Gastroesophageal sphincter (tissue), 4 donors: ENCODE measurements around the gene NMUR1. TPM values are rescaled to one million over a fixed set of nuclear protein-coding genes. Genes with fewer than 3 reads are reported as not detected.

Experiments used
- ATAC-seq: fragments of 150-250 bp; one replicate; pipeline ENCODE4 v1.9.1; 2016; ENCODE audit warnings: mild to moderate bottlenecking, moderate library complexity
- H3K27ac ChIP-seq, 4 donors: fragments of 200-600 bp; sonication (generic) in 3 of 4; 1 replicate in 3 of 4; 2 replicates in 1 of 4; pipeline ENCODE4 v1.5.1; 2016 to 2019
- H3K27me3 ChIP-seq: fragments of 200-600 bp; sonication (generic); one replicate; pipeline ENCODE4 v1.5.1; 2019
- H3K36me3 ChIP-seq, 2 donors: fragments of 200-600 bp; sonication (generic); one replicate each; pipeline ENCODE4 v1.5.1; 2019; ENCODE audit warnings: control low read depth in 1 of 2
- H3K4me1 ChIP-seq, 3 donors: fragments of 200-600 bp; sonication (generic); 1 replicate in 2 of 3; 2 replicates in 1 of 3; pipeline ENCODE4 v1.5.1; 2016 to 2019; ENCODE audit warnings: control low read depth in 2 of 3
- H3K4me3 ChIP-seq, 2 donors: fragments of 200-600 bp; sonication (generic); one replicate each; pipeline ENCODE4 v1.5.1; 2019; ENCODE audit warnings: mild to moderate bottlenecking in 1 of 2, moderate library complexity in 1 of 2
- H3K9me3 ChIP-seq, 3 donors: fragments of 200-600 bp; sonication (generic); one replicate each; pipeline ENCODE4 v1.5.1; 2017 to 2019; ENCODE audit warnings: control low read depth in 2 of 3
- CTCF ChIP-seq, 4 experiments: fragments of 200-600 bp in 2 of 4; fragments of 450-650 bp in 2 of 4; sonication (generic) in 1 of 4; IDR thresholded peaks; one replicate each; pipeline ENCODE4 v1.5.1; 2017 to 2019; ENCODE audit warnings: antibody characterized with exemption in 4 of 4, mild to moderate bottlenecking in 2 of 4, moderate library complexity in 2 of 4
- EP300 ChIP-seq: sonication (generic); formaldehyde crosslinking; IDR thresholded peaks from one replicate; pipeline ENCODE4 v1.6.1; 2017; ENCODE audit warnings: antibody characterized with exemption, mild to moderate bottlenecking
- POLR2A ChIP-seq, 2 donors: fragments of 450-650 bp; IDR thresholded peaks; one replicate each; pipeline ENCODE4 v1.6.1; 2017; ENCODE audit warnings: antibody characterized with exemption in 2 of 2, mild to moderate bottlenecking in 2 of 2, moderate library complexity in 1 of 2
- POLR2AphosphoS5 ChIP-seq: sonication (generic); formaldehyde crosslinking; IDR thresholded peaks from one replicate; pipeline ENCODE4 v1.6.1; 2017; ENCODE audit warnings: antibody characterized with exemption
- WGBS, 2 donors: methylation state at CpG; one replicate each; pipeline ENCODE4 v1.1.5; 2018; ENCODE audit warnings: low coverage in 1 of 2; 5-methylcytosine and 5-hydroxymethylcytosine counted together
- total RNA-seq, 4 donors: library from RNA; depleted of rRNA; stranded (reverse); fragments of >200 nt; gene quantifications; one replicate each; pipeline ENCODE4 v1.1.0, GENCODE V29; 2016

The NMUR1 gene
- total RNA-seq, 4 donors from 2014 or later: 2.2 to 7.0 (median 4.7) TPM

- Histone ChIP-seq H3K36me3 (no peaks in the 10 kb centered on the region), H3K4me3 (no peak overlapping the region), H3K9me3 (no peaks in the 10 kb centered on the region), H3K27ac (no peak overlapping the region), H3K27me3 (peaks cover 7% of the 10 kb centered on the region), H3K4me1 (peaks cover 0 to 39% (median 0%) of the 10 kb centered on the region in 3 donors)
- TF ChIP-seq CTCF (IDR thresholded peaks at IDR 0.05) (no peak), POLR2AphosphoS5 (no peak)
- ATAC-seq: no peak
- WGBS, 2 donors: no CpG with 5 or more reads among the region's 16 CpGs
Measured at GRCh38 chr2:231526341-231527090, 3.7 kb downstream of the NMUR1 start.

GRCh38 chr2:231525248-231526163, 4.7 kb downstream of the NMUR1 start:
- Histone ChIP-seq H3K4me1 (peaks cover 0 to 33% (median 0%) of the 10 kb centered on the region in 3 donors), H3K4me3 (no peak overlapping the region), H3K27ac (no peak overlapping the region), H3K27me3 (peaks cover 4% of the 10 kb centered on the region), H3K36me3 (no peaks in the 10 kb centered on the region), H3K9me3 (no peaks in the 10 kb centered on the region)
- no peak for ATAC-seq
- TF ChIP-seq POLR2AphosphoS5 (no peak), EP300 (no peak), POLR2A (IDR thresholded peaks at IDR 0.05) (no peak), CTCF (IDR thresholded peaks at IDR 0.05) (no peak)
- 73 to 94% methylated on average over 4 to 5 of the region's 24 CpGs for WGBS, 2 donors

- H3K9me3 ChIP-seq: no peaks in the 10 kb centered on the region
- TF ChIP-seq POLR2AphosphoS5 (no peak), POLR2A (IDR thresholded peaks at IDR 0.05) (no peak), CTCF (IDR thresholded peaks at IDR 0.05) (no peak), EP300 (no peak)
- 90 to 96% methylated on average over 5 to 7 of the region's 16 CpGs for WGBS, 2 donors
- ATAC-seq: no peak
- H3K4me3 ChIP-seq: no peak overlapping the region
- H3K36me3 ChIP-seq: no peaks in the 10 kb centered on the region
- H3K4me1 ChIP-seq: peaks cover 0 to 24% (median 0%) of the 10 kb centered on the region in 3 donors
- no peak overlapping the region for H3K27ac ChIP-seq
- H3K27me3 ChIP-seq: no peaks in the 10 kb centered on the region
Measured at GRCh38 chr2:231524477-231525247, 5.6 kb downstream of the NMUR1 start.

GRCh38 chr2:231523451-231524285, 6.6 kb downstream of the NMUR1 start:
- H3K27me3 ChIP-seq: no peaks in the 10 kb centered on the region
- no peak overlapping the region for H3K4me3 ChIP-seq
- no peak overlapping the region for H3K27ac ChIP-seq
- peaks cover 0 to 17% (median 0%) of the 10 kb centered on the region in 3 donors for H3K4me1 ChIP-seq
- H3K9me3 ChIP-seq: no peaks in the 10 kb centered on the region
- WGBS, 2 donors: 41 to 48% methylated on average over 3 to 7 of the region's 11 CpGs
- H3K36me3 ChIP-seq: no peaks in the 10 kb centered on the region
- no peak for ATAC-seq
- TF ChIP-seq POLR2A (IDR thresholded peaks at IDR 0.05) (no peak), EP300 (no peak), CTCF (IDR thresholded peaks at IDR 0.05) (no peak), POLR2AphosphoS5 (no peak)
